Endometrium (tissue), 2 donors: Measurements from ENCODE around the gene CASR.

Experiments used
- FAIRE-seq: peaks from 2 replicates; lab custom pipeline; 2012; peaks lifted over from hg19 to GRCh38; lab: Jason Lieb, UNC
- donor health status: control.
- donor health status: control.

CASR gene

GRCh38 chr3:122305818-122306621 is 122.6 kb downstream of the CASR start:
- no peak for FAIRE-seq

- no peak for FAIRE-seq
Measured at GRCh38 chr3:122306622-122306953, 123.1 kb downstream of the CASR start.

GRCh38 chr3:122307094-122307687 is 123.7 kb downstream of the CASR start:
- no peak for FAIRE-seq

- FAIRE-seq, result no peak
Measured at GRCh38 chr3:122307976-122308375, 124.5 kb downstream of the CASR start.

- FAIRE-seq, result no peak
Measured at GRCh38 chr3:122310361-122310760, 126.9 kb downstream of the CASR start.

- FAIRE-seq, result no peak
Measured at GRCh38 chr3:122312826-122313225, 129.4 kb downstream of the CASR start.

GRCh38 chr3:122313281-122313680 is 129.8 kb downstream of the CASR start:
- FAIRE-seq, result no peak

GRCh38 chr3:122314228-122314876 is 130.9 kb downstream of the CASR start:
- FAIRE-seq, result no peak

GRCh38 chr3:122315619-122316018 is 132.2 kb downstream of the CASR start:
- no peak for FAIRE-seq

- no peak for FAIRE-seq
Measured at GRCh38 chr3:122316368-122316767, 132.9 kb downstream of the CASR start.

- FAIRE-seq, result no peak
Measured at GRCh38 chr3:122318620-122319019, 135.2 kb downstream of the CASR start.

- no peak for FAIRE-seq
Measured at GRCh38 chr3:122322095-122323075, 138.9 kb downstream of the CASR start.

GRCh38 chr3:122324871-122325323 is 141.4 kb downstream of the CASR start, which contains the start of gene CSTA:
TSS of gene CSTA (plus strand) at chr3:122325248. CDS start at chr3:122325293, 45 bp downstream.
- FAIRE-seq, result no peak

GRCh38 chr3:122325769-122326168 is 142.3 kb downstream of the CASR start:
- no peak for FAIRE-seq

- no peak for FAIRE-seq
Measured at GRCh38 chr3:122331886-122332285, 148.4 kb downstream of the CASR start.

- no peak for FAIRE-seq
Measured at GRCh38 chr3:122332551-122332950, 149.1 kb downstream of the CASR start.
